ENCODE data around the gene SARDH.

SARDH gene

DNA sequence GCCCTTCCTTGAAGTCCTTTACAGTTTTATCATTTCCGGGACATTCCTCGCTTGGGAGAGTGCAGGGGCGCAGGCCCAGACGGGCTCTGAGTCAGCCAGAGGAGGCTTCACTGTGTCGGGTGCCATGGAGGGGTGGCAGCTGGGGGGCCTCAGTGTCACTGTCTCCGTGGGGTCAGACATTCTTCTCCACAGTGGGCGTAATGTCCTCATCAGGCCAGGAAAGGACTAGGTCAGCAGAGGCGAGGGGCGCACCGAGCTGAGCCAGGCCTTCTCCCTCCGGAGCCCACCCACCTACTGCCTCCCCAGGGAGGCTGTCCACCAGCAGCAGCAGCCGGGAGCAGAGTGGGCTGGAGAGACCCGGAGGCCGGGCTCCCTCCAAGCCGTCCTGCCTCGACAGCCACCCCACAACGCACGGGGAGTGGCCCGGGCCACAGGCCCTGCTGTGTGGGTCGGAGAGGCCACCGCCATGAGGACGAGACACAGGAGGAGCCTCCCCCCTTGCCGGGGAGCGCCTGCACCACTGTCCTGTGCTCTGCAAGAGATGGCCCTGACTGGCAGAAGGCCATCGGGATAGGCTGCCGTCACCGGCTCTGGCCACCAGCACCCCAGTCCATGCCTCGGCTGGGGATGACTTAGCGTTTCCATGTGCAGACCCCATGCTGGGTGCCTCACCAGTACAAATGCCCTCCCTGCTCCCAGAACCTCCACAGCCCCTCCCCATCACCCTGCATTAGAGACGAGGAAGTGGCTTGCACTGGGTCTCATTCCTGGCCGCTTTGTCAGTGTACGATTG, 26.5 kb downstream of the SARDH start:
- H3K4me3 ChIP-seq (ENCODE audit: low read depth, low read length), result no peak overlapping the region
- no peaks in the 10 kb centered on the region for H3K9me3 ChIP-seq (ENCODE audit: insufficient read depth, low read depth, low read length)
- no peak overlapping the region for H3K9ac ChIP-seq (ENCODE audit: low read length)
- peak overlapping the region; percentile 20 for H4K8ac ChIP-seq (ENCODE audit: low read depth, low read length)
- H2AFZ ChIP-seq (ENCODE audit: insufficient read depth, low read length, poor library complexity), result no peak overlapping the region
- WGBS (ENCODE audit: extremely low coverage, insufficient coverage, insufficient read length), result no CpG with 5 or more reads among the region's 32 CpGs
- H2BK120ac ChIP-seq (ENCODE audit: insufficient read depth, low read length, poor library complexity), result peak overlapping the region; percentile 23
- H2BK5ac ChIP-seq (ENCODE audit: low read depth, low read length, poor library complexity), result no peak overlapping the region
- no peak overlapping the region for H3K27ac ChIP-seq (ENCODE audit: low read depth, low read length)
- H2BK12ac ChIP-seq (ENCODE audit: low read length), result peak overlapping the region; percentile 23
- no peaks in the 10 kb centered on the region for H3K27me3 ChIP-seq (ENCODE audit: insufficient read depth, low read length)
- peaks cover 2% of the 10 kb centered on the region for H3K79me2 ChIP-seq (ENCODE audit: control insufficient read depth, insufficient read depth, low read length, poor library complexity)
- H3K4ac ChIP-seq (ENCODE audit: low read depth, low read length), result no peak overlapping the region
- peaks cover 26% of the 10 kb centered on the region for H3K79me1 ChIP-seq (ENCODE audit: low read length)
- H3K4me1 ChIP-seq (ENCODE audit: control insufficient read depth in 1 of 2, insufficient read depth in 2 of 2, low read length in 2 of 2), result peaks cover 24 to 34% of the 10 kb centered on the region in 2 experiments
- H3K14ac ChIP-seq (ENCODE audit: low read length), result peak overlapping the region; percentile 37
- DNase-seq, result peak in 1 of 2 donors; percentile 7
- no peak overlapping the region for H3K23ac ChIP-seq (ENCODE audit: low read length)
- H3K4me2 ChIP-seq (ENCODE audit: low read length), result no peak overlapping the region
- no peak overlapping the region for H4K12ac ChIP-seq (ENCODE audit: low read depth, low read length)
- peak overlapping the region; percentile 50 for H2AK5ac ChIP-seq (ENCODE audit: low read length)
- H4K91ac ChIP-seq (ENCODE audit: low read depth, low read length), result peak overlapping the region; percentile 78
- H3K18ac ChIP-seq (ENCODE audit: low read length), result no peak overlapping the region
- H3K36me3 ChIP-seq (ENCODE audit: control insufficient read depth in 1 of 2, insufficient read depth in 2 of 2, low read length in 2 of 2), result no peaks in the 10 kb centered on the region

DNA sequence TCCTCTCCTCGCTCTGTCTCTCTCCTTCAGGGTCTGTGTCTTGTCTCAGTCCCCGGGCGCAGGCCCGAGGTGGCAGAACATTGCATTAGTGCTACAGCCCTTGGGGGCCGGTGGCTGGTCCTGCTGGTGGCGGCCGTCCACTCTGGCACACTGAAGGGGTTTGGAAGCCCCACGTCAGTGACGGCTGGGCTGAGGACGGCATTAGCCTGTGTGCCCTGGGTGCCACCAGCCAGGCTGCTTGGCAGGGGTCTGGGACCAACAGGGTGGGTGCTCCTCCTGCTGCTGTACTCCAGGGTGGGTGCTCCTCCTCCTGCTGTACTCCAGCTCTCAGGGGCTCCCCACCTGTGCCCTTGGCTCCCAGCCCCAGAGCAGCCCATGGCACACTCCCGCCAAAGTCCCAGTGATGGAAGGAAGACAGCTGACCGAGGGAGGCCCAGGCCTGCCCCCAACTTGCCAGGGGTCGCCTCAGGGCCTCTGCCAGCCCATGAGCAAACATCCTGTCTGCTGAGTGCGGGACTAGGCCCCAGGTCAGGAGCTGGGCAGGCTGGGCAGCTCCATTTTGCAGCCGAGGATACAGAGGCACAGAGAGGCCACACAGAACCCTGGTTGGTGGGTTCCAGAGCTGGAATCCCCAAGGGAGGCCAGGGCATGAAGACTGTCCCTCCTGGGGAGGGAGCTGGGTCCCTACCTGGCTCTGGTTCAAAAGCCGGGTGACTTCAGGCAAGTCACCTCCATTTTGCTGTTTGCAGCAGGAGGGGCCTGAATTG, 27.3 kb downstream of the SARDH start:
- H2AK5ac ChIP-seq (ENCODE audit: low read length), result no peak overlapping the region
- H3K9me3 ChIP-seq (ENCODE audit: insufficient read depth, low read depth, low read length), result no peaks in the 10 kb centered on the region
- H3K79me1 ChIP-seq (ENCODE audit: low read length), result peaks cover 19% of the 10 kb centered on the region
- no peak overlapping the region for H4K12ac ChIP-seq (ENCODE audit: low read depth, low read length)
- H4K8ac ChIP-seq (ENCODE audit: low read depth, low read length), result no peak overlapping the region
- no peak overlapping the region for H3K4me3 ChIP-seq (ENCODE audit: low read depth, low read length)
- H3K79me2 ChIP-seq (ENCODE audit: control insufficient read depth, insufficient read depth, low read length, poor library complexity), result no peaks in the 10 kb centered on the region
- H3K27me3 ChIP-seq (ENCODE audit: insufficient read depth, low read length), result no peaks in the 10 kb centered on the region
- H3K9ac ChIP-seq (ENCODE audit: low read length), result no peak overlapping the region
- H3K4me2 ChIP-seq (ENCODE audit: low read length), result no peak overlapping the region
- WGBS (ENCODE audit: extremely low coverage, insufficient coverage, insufficient read length), result no CpG with 5 or more reads among the region's 16 CpGs
- H2BK12ac ChIP-seq (ENCODE audit: low read length), result peak overlapping the region; percentile 7
- no peaks in the 10 kb centered on the region for H3K36me3 ChIP-seq (ENCODE audit: control insufficient read depth in 1 of 2, insufficient read depth in 2 of 2, low read length in 2 of 2)
- no peak overlapping the region for H2BK120ac ChIP-seq (ENCODE audit: insufficient read depth, low read length, poor library complexity)
- no peak for DNase-seq
- H2AFZ ChIP-seq (ENCODE audit: insufficient read depth, low read length, poor library complexity), result no peak overlapping the region
- no peak overlapping the region for H3K4ac ChIP-seq (ENCODE audit: low read depth, low read length)
- H3K23ac ChIP-seq (ENCODE audit: low read length), result no peak overlapping the region
- H3K14ac ChIP-seq (ENCODE audit: low read length), result no peak overlapping the region
- peak overlapping the region; percentile 36 for H4K91ac ChIP-seq (ENCODE audit: low read depth, low read length)
- no peak overlapping the region for H3K27ac ChIP-seq (ENCODE audit: low read depth, low read length)
- H3K4me1 ChIP-seq (ENCODE audit: control insufficient read depth in 1 of 2, insufficient read depth in 2 of 2, low read length in 2 of 2), result peaks cover 19 to 27% of the 10 kb centered on the region in 2 experiments
- H2BK5ac ChIP-seq (ENCODE audit: low read depth, low read length, poor library complexity), result no peak overlapping the region
- no peak overlapping the region for H3K18ac ChIP-seq (ENCODE audit: low read length)

DNA sequence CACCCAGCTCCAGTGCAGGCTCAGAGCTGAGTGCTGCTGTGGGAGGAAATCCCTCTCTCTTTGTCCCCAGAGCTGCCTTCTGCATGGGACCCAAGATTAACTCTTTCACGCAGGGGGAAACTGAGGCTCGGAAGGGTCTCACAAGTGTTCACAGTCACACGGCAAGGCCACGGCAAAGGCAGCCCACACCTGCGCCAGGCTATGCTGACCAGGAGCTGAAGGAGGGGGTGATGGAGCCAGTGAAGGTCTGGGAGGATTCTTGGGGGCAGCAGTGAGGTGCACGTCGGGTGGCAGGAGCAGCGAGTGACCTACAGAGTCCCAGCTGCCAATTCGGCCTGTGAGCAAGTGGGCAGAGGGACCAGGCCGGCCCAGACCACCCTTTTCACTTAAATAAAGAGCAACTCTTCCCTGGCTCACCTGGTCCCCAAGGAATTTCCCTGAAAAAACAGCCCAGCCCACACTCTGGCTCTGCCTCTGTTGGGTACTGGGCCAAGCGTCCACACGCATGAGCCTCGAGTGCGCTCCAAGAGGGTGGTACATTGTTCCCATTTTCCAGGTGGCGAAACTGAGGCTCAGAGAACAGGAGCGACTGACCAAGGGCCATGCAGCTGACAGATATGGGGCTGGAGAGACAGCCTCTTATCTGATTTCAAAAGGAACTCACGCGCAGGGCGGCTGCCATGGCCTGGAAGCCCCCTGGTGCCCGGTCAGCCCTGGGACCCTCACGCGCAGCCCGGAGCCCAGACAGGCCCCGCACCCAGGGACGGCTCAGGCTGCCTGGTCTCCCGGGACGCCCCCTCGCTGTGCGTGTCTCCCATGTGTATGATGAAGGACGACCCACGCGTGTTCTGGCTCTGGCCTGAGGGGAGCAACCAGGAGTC, 28.2 kb downstream of the SARDH start:
- no peaks in the 10 kb centered on the region for H3K79me2 ChIP-seq (ENCODE audit: control insufficient read depth, insufficient read depth, low read length, poor library complexity)
- H3K36me3 ChIP-seq (ENCODE audit: control insufficient read depth in 1 of 2, insufficient read depth in 2 of 2, low read length in 2 of 2), result no peaks in the 10 kb centered on the region
- no peak overlapping the region for H4K12ac ChIP-seq (ENCODE audit: low read depth, low read length)
- H2AK5ac ChIP-seq (ENCODE audit: low read length), result peak overlapping the region; percentile 44
- no peak for DNase-seq
- no peak overlapping the region for H2BK120ac ChIP-seq (ENCODE audit: insufficient read depth, low read length, poor library complexity)
- no CpG with 5 or more reads among the region's 32 CpGs for WGBS (ENCODE audit: extremely low coverage, insufficient coverage, insufficient read length)
- H4K91ac ChIP-seq (ENCODE audit: low read depth, low read length), result peak overlapping the region; percentile 32
- H3K4me1 ChIP-seq (ENCODE audit: control insufficient read depth in 1 of 2, insufficient read depth in 2 of 2, low read length in 2 of 2), result peaks cover 10 to 17% of the 10 kb centered on the region in 2 experiments
- no peak overlapping the region for H3K27ac ChIP-seq (ENCODE audit: low read depth, low read length)
- H3K18ac ChIP-seq (ENCODE audit: low read length), result no peak overlapping the region
- H2BK12ac ChIP-seq (ENCODE audit: low read length), result peak overlapping the region; percentile 7
- H3K14ac ChIP-seq (ENCODE audit: low read length), result no peak overlapping the region
- no peak overlapping the region for H2AFZ ChIP-seq (ENCODE audit: insufficient read depth, low read length, poor library complexity)
- H3K9me3 ChIP-seq (ENCODE audit: insufficient read depth, low read depth, low read length), result no peaks in the 10 kb centered on the region
- no peaks in the 10 kb centered on the region for H3K27me3 ChIP-seq (ENCODE audit: insufficient read depth, low read length)
- H3K79me1 ChIP-seq (ENCODE audit: low read length), result peaks cover 13% of the 10 kb centered on the region
- H3K4me2 ChIP-seq (ENCODE audit: low read length), result no peak overlapping the region
- H4K8ac ChIP-seq (ENCODE audit: low read depth, low read length), result no peak overlapping the region
- H3K4me3 ChIP-seq (ENCODE audit: low read depth, low read length), result no peak overlapping the region
- H3K9ac ChIP-seq (ENCODE audit: low read length), result no peak overlapping the region
- H3K4ac ChIP-seq (ENCODE audit: low read depth, low read length), result no peak overlapping the region
- H3K23ac ChIP-seq (ENCODE audit: low read length), result no peak overlapping the region
- no peak overlapping the region for H2BK5ac ChIP-seq (ENCODE audit: low read depth, low read length, poor library complexity)

DNA sequence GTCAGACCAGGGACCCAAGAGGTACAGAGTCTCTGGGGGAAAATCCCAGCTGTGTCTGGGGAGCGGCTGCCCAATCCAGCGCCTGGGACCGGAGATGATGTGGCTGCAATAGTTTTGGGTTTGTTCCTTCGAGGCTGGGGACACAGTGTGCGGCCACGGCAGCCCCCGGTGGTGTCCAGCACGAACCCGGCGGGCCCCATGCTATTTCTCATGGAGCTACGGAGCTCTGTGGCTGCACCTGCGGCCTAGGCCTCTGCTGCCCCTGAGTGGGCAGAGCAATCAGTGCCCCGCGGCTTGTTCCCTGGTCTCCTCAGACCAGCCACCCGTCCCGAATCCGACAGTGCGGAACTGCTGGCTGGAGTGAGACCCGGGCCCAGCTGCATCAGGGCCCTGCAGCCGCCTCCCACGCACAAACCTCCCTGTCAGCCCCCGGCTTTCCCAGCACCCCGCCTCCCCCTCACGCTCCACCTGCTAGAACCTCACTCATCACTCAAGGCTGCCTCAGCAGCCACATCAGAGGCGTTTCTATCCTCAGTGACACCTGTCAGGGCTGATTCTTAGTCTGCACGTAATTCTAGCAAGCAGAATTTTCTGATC, 29.0 kb downstream of the SARDH start:
- H3K79me1 ChIP-seq (ENCODE audit: low read length), result peaks cover 9% of the 10 kb centered on the region
- H3K36me3 ChIP-seq (ENCODE audit: control insufficient read depth in 1 of 2, insufficient read depth in 2 of 2, low read length in 2 of 2), result no peaks in the 10 kb centered on the region
- no peak overlapping the region for H2AK5ac ChIP-seq (ENCODE audit: low read length)
- no peaks in the 10 kb centered on the region for H3K9me3 ChIP-seq (ENCODE audit: insufficient read depth, low read depth, low read length)
- no peaks in the 10 kb centered on the region for H3K27me3 ChIP-seq (ENCODE audit: insufficient read depth, low read length)
- no peak overlapping the region for H4K91ac ChIP-seq (ENCODE audit: low read depth, low read length)
- no peak overlapping the region for H2BK120ac ChIP-seq (ENCODE audit: insufficient read depth, low read length, poor library complexity)
- no peak overlapping the region for H3K4ac ChIP-seq (ENCODE audit: low read depth, low read length)
- no peaks in the 10 kb centered on the region for H3K79me2 ChIP-seq (ENCODE audit: control insufficient read depth, insufficient read depth, low read length, poor library complexity)
- peaks cover 4 to 10% of the 10 kb centered on the region in 2 experiments for H3K4me1 ChIP-seq (ENCODE audit: control insufficient read depth in 1 of 2, insufficient read depth in 2 of 2, low read length in 2 of 2)
- no peak overlapping the region for H3K18ac ChIP-seq (ENCODE audit: low read length)
- no peak overlapping the region for H3K14ac ChIP-seq (ENCODE audit: low read length)
- H2AFZ ChIP-seq (ENCODE audit: insufficient read depth, low read length, poor library complexity), result no peak overlapping the region
- no peak overlapping the region for H3K9ac ChIP-seq (ENCODE audit: low read length)
- H3K27ac ChIP-seq (ENCODE audit: low read depth, low read length), result no peak overlapping the region
- H3K4me2 ChIP-seq (ENCODE audit: low read length), result no peak overlapping the region
- H4K12ac ChIP-seq (ENCODE audit: low read depth, low read length), result no peak overlapping the region
- H4K8ac ChIP-seq (ENCODE audit: low read depth, low read length), result no peak overlapping the region
- no peak overlapping the region for H2BK5ac ChIP-seq (ENCODE audit: low read depth, low read length, poor library complexity)
- H3K23ac ChIP-seq (ENCODE audit: low read length), result no peak overlapping the region
- H3K4me3 ChIP-seq (ENCODE audit: low read depth, low read length), result no peak overlapping the region
- WGBS (ENCODE audit: extremely low coverage, insufficient coverage, insufficient read length), result no CpG with 5 or more reads among the region's 26 CpGs
- no peak overlapping the region for H2BK12ac ChIP-seq (ENCODE audit: low read length)
- no peak for DNase-seq
